Measurements from ENCODE around the gene IGF1.

DNA sequence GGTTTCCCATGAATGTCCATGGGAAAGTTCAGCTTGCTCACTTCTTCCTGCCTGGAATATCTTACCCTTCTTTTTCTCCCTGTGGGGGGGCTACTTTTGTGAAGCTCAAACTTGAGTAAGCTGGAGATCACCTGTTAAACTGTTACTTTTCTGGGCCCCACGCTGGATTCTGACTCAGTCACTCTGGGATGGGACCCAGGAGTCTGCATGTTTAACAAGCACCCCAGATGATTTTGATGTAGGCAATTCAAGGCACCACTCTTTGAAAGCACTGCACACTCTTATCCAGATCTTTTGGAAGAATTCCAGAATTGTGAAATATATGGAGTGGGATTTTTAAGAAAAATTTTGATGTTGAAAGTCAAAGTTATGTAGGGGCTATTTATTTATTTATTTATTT is 46.3 kb upstream of the IGF1 start:
- no peak for TF ChIP-seq EZH2 (IDR thresholded peaks at IDR 0.05; ENCODE audit: borderline replicate concordance, low read depth, low read length, severe bottlenecking)
- TF ChIP-seq, protein P1, sequence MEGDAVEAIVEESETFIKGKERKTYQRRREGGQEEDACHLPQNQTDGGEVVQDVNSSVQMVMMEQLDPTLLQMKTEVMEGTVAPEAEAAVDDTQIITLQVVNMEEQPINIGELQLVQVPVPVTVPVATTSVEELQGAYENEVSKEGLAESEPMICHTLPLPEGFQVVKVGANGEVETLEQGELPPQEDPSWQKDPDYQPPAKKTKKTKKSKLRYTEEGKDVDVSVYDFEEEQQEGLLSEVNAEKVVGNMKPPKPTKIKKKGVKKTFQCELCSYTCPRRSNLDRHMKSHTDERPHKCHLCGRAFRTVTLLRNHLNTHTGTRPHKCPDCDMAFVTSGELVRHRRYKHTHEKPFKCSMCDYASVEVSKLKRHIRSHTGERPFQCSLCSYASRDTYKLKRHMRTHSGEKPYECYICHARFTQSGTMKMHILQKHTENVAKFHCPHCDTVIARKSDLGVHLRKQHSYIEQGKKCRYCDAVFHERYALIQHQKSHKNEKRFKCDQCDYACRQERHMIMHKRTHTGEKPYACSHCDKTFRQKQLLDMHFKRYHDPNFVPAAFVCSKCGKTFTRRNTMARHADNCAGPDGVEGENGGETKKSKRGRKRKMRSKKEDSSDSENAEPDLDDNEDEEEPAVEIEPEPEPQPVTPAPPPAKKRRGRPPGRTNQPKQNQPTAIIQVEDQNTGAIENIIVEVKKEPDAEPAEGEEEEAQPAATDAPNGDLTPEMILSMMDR (IDR thresholded peaks at IDR 0.05; ENCODE audit: borderline replicate concordance, extremely low read depth, low read length, poor library complexity, severe bottlenecking), result no peak

Data from DND-41 (cell line).